Caki2 (cell line): ENCODE results near the gene NOL3. TPM values are rescaled to one million over a fixed set of nuclear protein-coding genes. Genes with fewer than 3 reads are reported as not detected.
A peak's percentile ranks its signal among the peaks of the same experiment; 100 is the strongest.

Experiments
- DNase-seq: peaks from one replicate; pipeline ENCODE4 v3.0.0-alpha.2; 2015; ENCODE audit warnings: low read depth
- in situ Hi-C: cut with HindIII; loops from 2 replicates; pipeline ENCODE4 v1.10.0; 2016; ENCODE audit warnings: low sequenced_read_pairs, low pct_unique_long_range_greater_than_20kb, mixed read lengths
- total RNA-seq: library from RNA; depleted of rRNA; stranded (reverse); fragments of >200 nt; shearing (Covaris generic); gene quantifications from 2 replicates; pipeline ENCODE4 v1.2.3, GENCODE V29; 2014; ENCODE audit warnings: low replicate concordance

NOL3 gene
- total RNA-seq, 1 experiment from 2014 or later: 120 TPM

GRCh38 chr16:67183627-67184452 is 13.5 kb downstream of the NOL3 start, which contains the start of gene MATCAP1:
Gene MATCAP1 (minus strand): TSS chr16:67183963. CDS start chr16:67180610, 3,353 bp downstream.
- in situ Hi-C loops: no loop called here
- peak; percentile 98 for DNase-seq

GRCh38 chr16:67184453-67184994 is 14.2 kb downstream of the NOL3 start:
- in situ Hi-C loops: no loop called here
- DNase-seq: no peak

- DNase-seq: peak; percentile 86
- in situ Hi-C loops: no loop called here
These were observed 14.8 kb downstream of the NOL3 start for GRCh38 chr16:67184995-67185650.

GRCh38 chr16:67185651-67186134 is 15.4 kb downstream of the NOL3 start:
- in situ Hi-C loops: no loop called here
- DNase-seq: no peak

GRCh38 chr16:67186550-67186950 is 16.2 kb downstream of the NOL3 start:
- in situ Hi-C loops: no loop called here
- no peak for DNase-seq

- in situ Hi-C loops: no loop called here
These were observed 17.0 kb downstream of the NOL3 start for GRCh38 chr16:67187175-67187890.

GRCh38 chr16:67188323-67188722 is 18.0 kb downstream of the NOL3 start:
- in situ Hi-C loops: no loop called here
- no peak for DNase-seq

More at GRCh38 chr16:67187175-67187890, 17.0 kb downstream of the NOL3 start:
- no peak for DNase-seq

GRCh38 chr16:67188798-67189197 is 18.5 kb downstream of the NOL3 start:
- in situ Hi-C loops: no loop called here
- DNase-seq: no peak

- in situ Hi-C loops: no loop called here
- no peak for DNase-seq
These were observed 19.7 kb downstream of the NOL3 start, which contains the start of gene EXOC3L1 for GRCh38 chr16:67190041-67190440. Gene EXOC3L1 (minus strand): TSS chr16:67190136. CDS start chr16:67189676, 460 bp downstream.

GRCh38 chr16:67190448-67191399 is 20.4 kb downstream of the NOL3 start:
- no peak for DNase-seq
- in situ Hi-C loops: no loop called here

- in situ Hi-C loops: no loop called here
- DNase-seq: no peak
These were observed 21.2 kb downstream of the NOL3 start for GRCh38 chr16:67191411-67191994.

- peak; percentile 78 for DNase-seq
- in situ Hi-C loops: no loop called here
These were observed 21.8 kb downstream of the NOL3 start, which contains the start of gene E2F4 for GRCh38 chr16:67191995-67192681. Gene E2F4 (plus strand): TSS chr16:67192155. CDS start chr16:67192228, 73 bp downstream.

- in situ Hi-C loops: no loop called here
- DNase-seq: no peak
These were observed 22.5 kb downstream of the NOL3 start for GRCh38 chr16:67192781-67193361.

GRCh38 chr16:67193536-67193935 is 23.2 kb downstream of the NOL3 start:
- in situ Hi-C loops: no loop called here
- no peak for DNase-seq

GRCh38 chr16:67194260-67194659 is 23.9 kb downstream of the NOL3 start:
- DNase-seq: no peak
- in situ Hi-C loops: no loop called here

- in situ Hi-C loops: no loop called here
These were observed 25.3 kb downstream of the NOL3 start for GRCh38 chr16:67195676-67196075.

More at GRCh38 chr16:67195676-67196075, 25.3 kb downstream of the NOL3 start:
- DNase-seq: no peak
